GM18951 (cell line): ENCODE measurements around the gene COL18A1.

Experiments
- POLR2A ChIP-seq: IDR thresholded peaks from 4 replicates; pipeline ENCODE4 v1.6.1; 2011; ENCODE audit warnings: mild to moderate bottlenecking; ENCODE audit not compliant: insufficient read length, insufficient read depth; ENCODE audit errors: extremely low read depth
- in situ Hi-C: fragments of 300-500 bp; cut with MboI; formaldehyde crosslinking; loops from one replicate; pipeline ENCODE4 v1.12.0; 2022; ENCODE audit warnings: low sequenced_read_pairs, mixed read lengths, inconsistent platforms; ENCODE audit not compliant: unreplicated experiment

Gene COL18A1

GRCh38 chr21:45405819-45406762, 1.1 kb downstream of the COL18A1 start:
- TF ChIP-seq POLR2A = no peak
- in situ Hi-C loops = loop anchor here (25.0 kb wide), 1 partner anchor 269 kb away; no protein-coding TSS in a partner anchor

GRCh38 chr21:45406801-45407628, 2.0 kb downstream of the COL18A1 start:
- in situ Hi-C loops = loop anchor here (25.0 kb wide), 1 partner anchor 270 kb away; no protein-coding TSS in a partner anchor
- no peak for TF ChIP-seq POLR2A

- in situ Hi-C loops = loop anchor here (25.0 kb wide), 1 partner anchor 270 kb away; no protein-coding TSS in a partner anchor
Measured at GRCh38 chr21:45407629-45408247, 2.8 kb downstream of the COL18A1 start.

GRCh38 chr21:45408271-45408791, 3.4 kb downstream of the COL18A1 start:
- no peak for TF ChIP-seq POLR2A
- in situ Hi-C loops = loop anchor here (25.0 kb wide), 1 partner anchor 271 kb away; no protein-coding TSS in a partner anchor

More at GRCh38 chr21:45407629-45408247, 2.8 kb downstream of the COL18A1 start:
- TF ChIP-seq POLR2A = no peak

GRCh38 chr21:45408801-45409261, 3.9 kb downstream of the COL18A1 start:
- in situ Hi-C loops = loop anchor here (25.0 kb wide), 1 partner anchor 272 kb away; no protein-coding TSS in a partner anchor
- no peak for TF ChIP-seq POLR2A

GRCh38 chr21:45409466-45410150, 4.6 kb downstream of the COL18A1 start:
- no peak for TF ChIP-seq POLR2A
- in situ Hi-C loops = loop anchor here (25.0 kb wide), 1 partner anchor 272 kb away; no protein-coding TSS in a partner anchor

- in situ Hi-C loops = loop anchor here (25.0 kb wide), 1 partner anchor 273 kb away; no protein-coding TSS in a partner anchor
- TF ChIP-seq POLR2A = no peak
Measured at GRCh38 chr21:45410151-45410864, 5.3 kb downstream of the COL18A1 start.

GRCh38 chr21:45410865-45411809, 6.2 kb downstream of the COL18A1 start:
- in situ Hi-C loops = loop anchor here (25.0 kb wide), 1 partner anchor 274 kb away; no protein-coding TSS in a partner anchor
- TF ChIP-seq POLR2A = no peak

- no peak for TF ChIP-seq POLR2A
- in situ Hi-C loops = loop anchor here (25.0 kb wide), 1 partner anchor 275 kb away; no protein-coding TSS in a partner anchor
Measured at GRCh38 chr21:45411810-45412206, 6.8 kb downstream of the COL18A1 start.

GRCh38 chr21:45412491-45412890, 7.5 kb downstream of the COL18A1 start:
- in situ Hi-C loops = loop anchor here (25.0 kb wide), 1 partner anchor 275 kb away; no protein-coding TSS in a partner anchor
- TF ChIP-seq POLR2A = no peak
